Lower leg skin (tissue), 3 donors: Measurements from ENCODE around the gene KIFAP3.

ENCODE experiments used
- CTCF ChIP-seq, 3 donors: fragments of 450-650 bp; IDR thresholded peaks; one replicate each; pipeline ENCODE4 v1.5.1; 2016; ENCODE audit warnings: antibody characterized with exemption in 3 of 3, mild to moderate bottlenecking in 3 of 3, moderate library complexity in 2 of 3
- POLR2A ChIP-seq, 2 donors: fragments of 450-650 bp; IDR thresholded peaks; one replicate each; pipeline ENCODE4 v1.6.1; 2016 to 2017; ENCODE audit warnings: antibody characterized with exemption in 2 of 2, mild to moderate bottlenecking in 1 of 2, moderate library complexity in 1 of 2

- TF ChIP-seq CTCF (IDR thresholded peaks at IDR 0.05): no peak
- TF ChIP-seq POLR2A (IDR thresholded peaks at IDR 0.05): no peak
Measured at GRCh38 chr1:170010443-170010842, 64.1 kb downstream of the KIFAP3 start.
